HG03039 (cell line): ENCODE results near the gene SDK2.

ENCODE experiments used
- ATAC-seq: cut with Tn5 transposase; IDR thresholded peaks from one replicate; pipeline ENCODE4 v1.9.1; 2021; ENCODE audit warnings: mild to moderate bottlenecking, moderate library complexity; ENCODE audit not compliant: unreplicated experiment

The SDK2 gene

DNA sequence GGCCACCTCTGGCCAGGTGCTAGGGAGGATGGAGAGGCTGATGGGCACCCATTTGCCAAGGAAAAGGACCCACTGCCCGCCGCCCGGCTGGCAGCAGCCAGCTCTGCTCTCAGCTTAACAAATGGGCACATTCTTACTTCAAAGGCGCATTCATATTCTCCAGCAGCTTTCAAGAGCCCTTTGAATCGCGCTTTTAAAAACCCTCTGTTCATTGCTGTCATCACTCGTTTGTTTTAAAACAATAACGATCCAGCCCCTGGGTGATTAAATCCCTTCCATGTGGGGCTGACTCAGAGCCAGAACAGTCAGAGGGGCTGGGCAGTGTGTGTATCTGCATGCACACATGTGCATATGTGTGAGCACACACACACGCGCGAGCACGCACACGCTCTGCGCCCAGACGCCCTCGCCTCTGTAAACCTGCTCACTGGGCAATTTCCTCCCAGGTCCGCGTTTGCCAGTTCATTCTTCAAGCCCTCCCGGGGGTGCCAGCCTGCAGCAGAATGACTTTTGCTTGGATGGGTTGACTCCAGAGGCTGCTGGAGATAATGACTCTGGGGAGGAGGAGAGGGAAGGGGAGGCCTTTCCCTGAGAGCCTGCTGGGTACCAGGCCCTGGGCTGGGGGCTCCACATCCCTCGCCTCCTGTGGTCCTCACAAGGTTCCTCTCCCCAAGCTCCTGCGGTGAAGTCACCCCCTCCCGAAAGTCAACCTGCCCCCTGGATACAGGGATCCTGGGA, 133.1 kb downstream of the SDK2 start:
- no peak for ATAC-seq

GRCh38 chr17:73508931-73509605, 135.2 kb downstream of the SDK2 start:
- ATAC-seq, result no peak

GRCh38 chr17:73508057-73508930, 136.0 kb downstream of the SDK2 start:
- ATAC-seq, result no peak

GRCh38 chr17:73506470-73507435, 137.5 kb downstream of the SDK2 start:
- ATAC-seq, result no peak

DNA sequence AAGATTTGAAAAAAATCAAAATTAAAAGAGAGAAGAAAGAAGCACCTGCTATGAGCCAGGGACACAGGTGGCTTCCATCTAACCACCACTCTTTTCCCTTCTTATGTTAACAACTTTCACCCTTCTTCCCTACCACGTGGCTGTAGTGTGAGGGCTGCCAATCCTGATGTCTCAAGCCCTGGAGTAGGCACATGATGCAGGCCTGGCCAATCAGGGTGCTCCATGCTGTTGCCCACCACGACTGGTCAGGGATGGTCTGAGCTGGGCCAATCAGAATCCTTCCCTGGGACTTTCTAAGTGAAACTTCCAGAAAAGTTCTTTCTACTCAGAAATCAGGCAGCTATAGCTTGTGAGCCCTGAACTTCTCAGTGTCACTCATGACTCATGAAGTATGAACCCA, 140.7 kb downstream of the SDK2 start:
- ATAC-seq, result no peak

GRCh38 chr17:73500414-73500999, 143.7 kb downstream of the SDK2 start:
- ATAC-seq, result no peak

DNA sequence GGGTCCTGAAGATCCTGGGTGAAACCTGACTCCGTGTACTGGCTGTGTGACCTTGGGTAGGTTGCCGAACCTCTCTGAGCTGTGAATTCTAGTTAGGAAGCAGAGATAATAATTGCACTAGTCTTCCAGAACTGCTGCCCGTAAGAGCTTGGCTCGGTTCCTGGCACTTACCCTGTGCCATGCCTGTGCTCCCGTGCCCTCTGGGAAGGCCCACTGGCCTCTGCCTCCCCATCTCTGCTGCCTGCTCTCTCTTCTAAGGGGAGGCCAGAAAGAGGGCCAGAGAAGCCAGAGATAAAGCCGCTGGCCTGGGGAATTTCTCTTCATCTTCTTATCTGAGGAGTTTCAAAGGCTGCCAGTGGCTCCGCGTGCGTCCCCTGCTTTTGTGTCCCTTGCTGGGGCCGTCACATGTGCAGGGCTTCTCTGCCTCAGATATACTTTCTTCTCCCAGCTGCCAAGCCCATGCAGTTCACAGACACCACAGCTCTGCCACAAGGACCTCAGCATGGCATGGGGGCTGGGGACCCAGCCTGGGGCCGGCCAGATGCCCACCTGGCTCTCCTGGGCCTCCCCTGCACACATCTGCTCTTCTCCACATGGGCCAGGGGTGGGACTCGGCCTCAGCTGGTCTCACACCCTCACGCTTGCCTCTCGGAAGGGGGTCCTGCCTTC, 145.2 kb downstream of the SDK2 start:
- no peak for ATAC-seq

GRCh38 chr17:73498176-73498575, 146.1 kb downstream of the SDK2 start:
- ATAC-seq, result no peak

DNA sequence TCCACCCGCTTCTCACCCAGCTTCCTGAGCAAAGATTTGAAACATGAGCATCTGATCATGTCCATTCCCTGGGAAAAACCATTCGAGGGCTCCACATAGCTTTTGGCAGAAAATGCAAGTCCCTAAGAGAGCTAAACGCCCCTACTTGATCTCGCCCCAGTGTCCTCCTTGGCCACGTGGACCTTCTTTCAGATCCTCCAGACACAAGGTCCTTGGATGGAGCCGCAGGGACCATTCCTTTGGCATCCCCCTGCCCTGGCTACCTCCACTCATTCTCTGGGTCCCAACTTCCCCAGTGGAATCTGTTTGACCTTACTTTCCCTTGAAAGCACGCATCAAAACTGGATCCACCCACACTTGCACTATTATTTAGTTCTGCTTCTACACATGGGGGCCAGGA, 146.5 kb downstream of the SDK2 start:
- no peak for ATAC-seq

DNA sequence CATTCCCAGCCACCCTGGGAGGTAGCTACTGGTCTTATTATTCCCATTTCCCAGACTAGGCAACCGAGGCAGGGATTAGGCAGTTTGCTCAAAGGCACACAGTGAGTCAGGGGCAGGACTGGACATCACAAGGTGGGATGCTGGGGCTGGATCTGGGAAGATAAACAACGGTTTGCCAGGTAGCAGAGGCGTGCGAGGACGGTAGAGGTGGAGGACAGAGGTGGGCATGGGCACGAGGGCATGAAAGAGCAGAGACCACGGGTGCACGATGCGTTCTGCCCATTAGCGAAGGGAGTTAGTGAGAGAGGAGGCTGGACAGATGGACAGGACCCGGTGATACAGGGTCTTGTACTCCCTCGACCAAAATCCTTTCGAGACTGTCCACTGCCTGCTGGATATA, 148.0 kb downstream of the SDK2 start:
- no peak for ATAC-seq

GRCh38 chr17:73495641-73496040, 148.6 kb downstream of the SDK2 start:
- no peak for ATAC-seq

GRCh38 chr17:73494950-73495349, 149.3 kb downstream of the SDK2 start:
- ATAC-seq, result no peak

DNA sequence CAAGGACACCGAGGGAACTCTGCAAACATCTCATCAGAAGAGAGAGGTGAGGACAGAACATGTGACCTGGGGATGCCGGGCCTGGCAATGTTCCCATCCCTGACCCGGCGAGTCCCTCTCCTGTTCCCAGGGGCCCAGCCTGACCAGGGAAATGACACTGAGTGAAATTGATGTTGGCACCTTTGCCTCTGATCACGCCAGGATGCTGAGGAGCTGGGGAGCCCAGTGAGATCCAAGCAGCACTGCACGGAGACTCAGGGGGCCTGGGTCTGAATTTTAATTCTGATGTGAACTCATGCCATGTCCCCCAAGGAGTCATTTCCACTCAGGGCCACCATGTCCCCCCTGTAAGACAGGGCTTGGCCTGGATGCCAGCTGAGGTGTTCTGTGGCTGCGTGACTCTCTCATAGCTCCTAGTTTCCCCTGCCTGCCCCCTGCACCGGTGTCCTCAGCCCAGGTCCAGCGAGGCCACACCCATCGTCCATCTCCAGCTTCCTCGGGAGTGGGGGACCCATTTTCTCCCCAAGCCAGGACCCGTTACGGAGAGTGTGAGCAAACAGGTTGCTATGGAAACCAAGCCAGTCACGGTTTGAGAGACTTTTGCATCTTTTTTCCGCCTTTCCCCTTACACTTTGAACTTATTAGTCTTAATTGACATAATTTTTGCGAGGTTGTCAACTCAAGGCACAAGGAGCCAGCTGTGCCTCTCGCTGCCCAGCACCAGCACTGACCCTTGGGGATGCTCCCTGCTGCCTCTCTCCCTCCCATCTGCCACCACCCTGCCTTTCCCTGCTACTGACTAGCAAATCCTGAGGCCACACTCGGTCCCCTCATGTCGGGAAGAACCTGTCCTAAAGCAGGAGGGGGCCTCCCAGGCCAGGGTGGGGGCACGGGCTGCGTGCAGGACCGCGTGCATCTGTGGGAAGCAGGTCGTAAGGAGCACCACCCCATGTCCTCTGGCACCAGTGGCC, 150.0 kb downstream of the SDK2 start:
- ATAC-seq, result no peak

DNA sequence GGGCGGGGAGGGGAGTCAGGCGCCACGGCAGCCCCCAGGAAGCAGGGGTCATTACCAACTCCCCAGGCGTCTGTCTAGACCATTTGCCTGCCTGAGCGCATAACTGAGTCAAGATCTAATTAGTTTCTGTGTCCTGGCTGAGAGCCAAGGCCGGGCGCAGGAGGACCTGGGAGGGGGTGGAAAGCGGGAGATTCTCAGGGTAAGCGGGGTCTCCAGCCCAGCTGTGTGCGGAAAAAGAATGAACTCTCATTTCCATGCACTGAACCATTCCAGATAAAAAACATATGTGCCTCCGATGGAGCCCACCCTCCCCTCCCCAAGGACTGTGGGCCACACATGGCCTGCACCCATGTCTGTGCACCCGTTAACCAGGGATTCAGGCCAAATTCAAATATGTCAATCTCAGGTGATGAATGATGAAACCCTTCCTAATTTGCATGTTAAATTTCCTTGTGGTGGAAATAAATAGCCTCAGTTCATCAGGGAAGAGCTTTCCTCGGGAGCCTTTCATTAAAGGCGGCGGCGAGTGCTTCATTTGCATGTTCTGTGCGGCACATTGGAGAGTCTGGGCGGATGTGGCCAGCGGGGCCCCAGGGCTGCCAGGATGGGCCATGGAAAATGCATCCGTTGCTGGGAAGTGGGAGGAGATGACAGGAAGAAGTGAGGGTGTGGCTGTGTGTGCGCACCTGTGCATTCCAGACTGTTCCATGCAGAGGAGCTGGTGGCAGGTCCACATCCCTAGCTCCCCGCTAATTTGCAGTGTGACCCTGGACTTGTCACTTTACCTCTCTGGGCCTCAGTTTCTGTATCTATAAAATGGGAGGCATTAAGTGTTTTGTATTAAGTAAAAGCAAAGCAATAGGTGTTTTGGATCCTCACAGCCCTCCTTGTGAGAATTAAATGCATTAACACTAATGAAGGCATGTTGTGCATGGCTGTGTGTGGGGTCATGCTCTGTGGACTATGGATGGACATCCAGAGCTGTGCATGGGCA, 151.1 kb downstream of the SDK2 start:
- ATAC-seq, result no peak

DNA sequence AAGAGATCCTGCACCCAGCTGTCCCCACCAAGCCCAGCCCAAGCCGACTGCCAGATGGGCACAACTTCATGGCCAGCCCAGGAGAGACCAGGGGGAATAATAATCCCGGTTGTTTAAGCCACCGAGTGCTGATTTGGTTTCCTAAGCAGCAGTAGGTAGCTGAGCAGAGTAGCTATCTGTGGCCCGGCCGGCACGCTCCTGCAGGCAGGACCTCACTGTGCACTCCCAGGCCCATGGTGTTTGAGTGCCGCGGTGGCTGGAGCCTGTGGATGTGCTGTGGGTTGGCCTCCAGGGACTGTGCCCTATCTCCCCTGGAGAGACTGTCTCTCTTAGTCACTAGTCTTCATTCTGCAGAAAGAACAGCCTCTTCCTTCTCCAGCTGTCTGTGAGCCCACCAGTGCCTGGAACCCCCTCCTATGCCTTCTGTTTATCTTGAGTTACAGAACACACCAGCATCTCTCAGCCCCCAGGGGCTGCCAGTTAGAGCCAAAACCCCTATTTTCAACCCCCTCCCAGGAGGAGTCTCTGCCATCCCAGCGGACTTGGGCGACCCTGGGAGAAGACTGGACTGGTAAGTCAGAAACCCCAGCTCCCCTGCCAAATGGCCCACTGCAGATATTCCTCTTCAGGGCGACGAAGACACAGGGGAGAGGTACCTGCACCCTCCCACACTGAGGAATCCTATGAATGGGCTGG, 152.0 kb downstream of the SDK2 start:
- ATAC-seq, result no peak

DNA sequence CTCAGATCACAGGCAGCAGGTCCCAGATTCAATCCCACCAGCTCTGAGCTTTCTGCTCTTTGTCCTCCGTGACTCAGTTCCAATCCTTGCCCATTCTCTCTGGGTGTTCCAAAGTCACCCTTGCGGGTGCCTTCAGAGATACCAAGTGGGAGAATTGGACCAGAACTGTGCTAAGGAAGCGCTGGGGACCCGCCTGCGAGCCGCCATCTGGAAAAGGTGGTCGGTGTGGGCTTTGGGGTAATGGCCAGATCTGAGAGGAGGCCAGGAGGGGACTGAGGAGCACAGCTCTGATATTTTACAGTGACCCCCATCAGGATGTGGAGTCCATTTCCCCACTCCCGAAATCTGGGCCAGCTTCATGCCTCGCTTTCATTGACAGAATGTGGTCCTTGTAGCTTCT, 152.6 kb downstream of the SDK2 start:
- no peak for ATAC-seq

DNA sequence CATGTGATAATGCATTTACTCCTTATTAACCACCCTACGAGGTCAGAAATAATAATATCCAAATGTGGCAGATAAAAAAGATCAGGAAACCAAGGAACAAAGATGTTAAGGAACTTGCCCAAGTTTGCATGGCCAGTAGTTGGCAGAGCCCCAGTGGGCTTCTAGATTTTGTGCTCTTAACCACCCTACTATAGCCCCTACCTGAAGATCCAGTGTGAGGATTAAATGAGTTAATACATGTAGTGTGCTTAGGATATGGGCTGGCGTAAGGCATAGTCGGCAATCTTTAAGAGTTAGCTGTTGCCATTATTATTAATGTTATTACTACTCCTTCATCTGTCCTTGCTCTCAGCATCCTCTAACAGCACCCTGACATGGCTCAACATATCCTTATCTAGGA, 153.4 kb downstream of the SDK2 start:
- no peak for ATAC-seq
